Measurements from ENCODE around the gene ESPL1. TPM values are rescaled to one million over a fixed set of nuclear protein-coding genes. Genes with fewer than 3 reads are reported as not detected.

Gene ESPL1
- total RNA-seq, 1 experiment from 2014 or later: 61.4 TPM

- TF ChIP-seq PRDM15 (CRISPR knock-in tag; IDR thresholded peaks at IDR 0.05) (no peak), TEAD4 (CRISPR knock-in tag; IDR thresholded peaks at IDR 0.05) (no peak), NR1H2 (CRISPR knock-in tag; IDR thresholded peaks at IDR 0.05) (no peak), ATF6 (CRISPR knock-in tag; IDR thresholded peaks at IDR 0.05) (no peak), ZNF416 (CRISPR knock-in tag; IDR thresholded peaks at IDR 0.05) (no peak), HMGA2 (CRISPR knock-in tag; IDR thresholded peaks at IDR 0.05) (no peak)
- TF ChIP-seq, protein P1, sequence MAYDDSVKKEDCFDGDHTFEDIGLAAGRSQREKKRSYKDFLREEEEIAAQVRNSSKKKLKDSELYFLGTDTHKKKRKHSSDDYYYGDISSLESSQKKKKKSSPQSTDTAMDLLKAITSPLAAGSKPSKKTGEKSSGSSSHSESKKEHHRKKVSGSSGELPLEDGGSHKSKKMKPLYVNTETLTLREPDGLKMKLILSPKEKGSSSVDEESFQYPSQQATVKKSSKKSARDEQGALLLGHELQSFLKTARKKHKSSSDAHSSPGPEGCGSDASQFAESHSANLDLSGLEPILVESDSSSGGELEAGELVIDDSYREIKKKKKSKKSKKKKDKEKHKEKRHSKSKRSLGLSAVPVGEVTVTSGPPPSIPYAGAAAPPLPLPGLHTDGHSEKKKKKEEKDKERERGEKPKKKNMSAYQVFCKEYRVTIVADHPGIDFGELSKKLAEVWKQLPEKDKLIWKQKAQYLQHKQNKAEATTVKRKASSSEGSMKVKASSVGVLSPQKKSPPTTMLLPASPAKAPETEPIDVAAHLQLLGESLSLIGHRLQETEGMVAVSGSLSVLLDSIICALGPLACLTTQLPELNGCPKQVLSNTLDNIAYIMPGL (CRISPR knock-in tag; IDR thresholded peaks at IDR 0.05): no peak
- TF ChIP-seq, protein P2, sequence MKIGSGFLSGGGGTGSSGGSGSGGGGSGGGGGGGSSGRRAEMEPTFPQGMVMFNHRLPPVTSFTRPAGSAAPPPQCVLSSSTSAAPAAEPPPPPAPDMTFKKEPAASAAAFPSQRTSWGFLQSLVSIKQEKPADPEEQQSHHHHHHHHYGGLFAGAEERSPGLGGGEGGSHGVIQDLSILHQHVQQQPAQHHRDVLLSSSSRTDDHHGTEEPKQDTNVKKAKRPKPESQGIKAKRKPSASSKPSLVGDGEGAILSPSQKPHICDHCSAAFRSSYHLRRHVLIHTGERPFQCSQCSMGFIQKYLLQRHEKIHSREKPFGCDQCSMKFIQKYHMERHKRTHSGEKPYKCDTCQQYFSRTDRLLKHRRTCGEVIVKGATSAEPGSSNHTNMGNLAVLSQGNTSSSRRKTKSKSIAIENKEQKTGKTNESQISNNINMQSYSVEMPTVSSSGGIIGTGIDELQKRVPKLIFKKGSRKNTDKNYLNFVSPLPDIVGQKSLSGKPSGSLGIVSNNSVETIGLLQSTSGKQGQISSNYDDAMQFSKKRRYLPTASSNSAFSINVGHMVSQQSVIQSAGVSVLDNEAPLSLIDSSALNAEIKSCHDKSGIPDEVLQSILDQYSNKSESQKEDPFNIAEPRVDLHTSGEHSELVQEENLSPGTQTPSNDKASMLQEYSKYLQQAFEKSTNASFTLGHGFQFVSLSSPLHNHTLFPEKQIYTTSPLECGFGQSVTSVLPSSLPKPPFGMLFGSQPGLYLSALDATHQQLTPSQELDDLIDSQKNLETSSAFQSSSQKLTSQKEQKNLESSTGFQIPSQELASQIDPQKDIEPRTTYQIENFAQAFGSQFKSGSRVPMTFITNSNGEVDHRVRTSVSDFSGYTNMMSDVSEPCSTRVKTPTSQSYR (CRISPR knock-in tag; IDR thresholded peaks at IDR 0.05): no peak
Measured at GRCh38 chr12:53224897-53225634, 43.0 kb upstream of the ESPL1 start (continued).

- Mint-ChIP-seq H3K27ac (0 out of 2 replicates have a peak overlapping the region, but pooled peaks have one; percentile 17), H3K9me3 (no peaks in the 10 kb centered on the region), H3K27me3 (ENCODE audit: low read depth) (no peaks in the 10 kb centered on the region), H3K4me1 (peaks cover 72% of the 10 kb centered on the region), H3K36me3 (peaks cover 5% of the 10 kb centered on the region), H3K4me3 (peak overlapping the region; percentile 34; the same call in 1 of the 2 replicates)
- POLR2A ChIA-PET: interaction anchor here (1.8 kb wide), 1 partner anchor 10 kb away, joined by 4 read pairs; no protein-coding TSS in a partner anchor
- ATAC-seq: no peak
- CTCF ChIA-PET: interaction anchor here (1.4 to 4.8 kb wide), 9 partner anchors 8 to 146 kb away, joined by 3 to 58 read pairs (median 7); partner anchors contain the start of genes AAAS and SPRYD3
- no peak for DNase-seq (ENCODE audit: low spot score)
- TF ChIP-seq GABPB1 (CRISPR knock-in tag; IDR thresholded peaks at IDR 0.05) (no peak), JAZF1 (CRISPR knock-in tag; IDR thresholded peaks at IDR 0.05) (no peak), ZNF512 (CRISPR knock-in tag; IDR thresholded peaks at IDR 0.05; ENCODE audit: borderline replicate concordance) (no peak), ZNF232 (CRISPR knock-in tag; IDR thresholded peaks at IDR 0.05) (no peak), SMAD4 (CRISPR knock-in tag; IDR thresholded peaks at IDR 0.05) (no peak), TP53 (CRISPR knock-in tag; IDR thresholded peaks at IDR 0.05) (no peak), ZBTB21 (CRISPR knock-in tag; IDR thresholded peaks at IDR 0.05; ENCODE audit: borderline replicate concordance) (no peak), PRRX2 (CRISPR knock-in tag; IDR thresholded peaks at IDR 0.05) (no peak), CREM (CRISPR knock-in tag; IDR thresholded peaks at IDR 0.05) (no peak), ZNF263 (CRISPR knock-in tag; IDR thresholded peaks at IDR 0.05; ENCODE audit: low read depth) (no peak)
- TF ChIP-seq, protein P3, sequence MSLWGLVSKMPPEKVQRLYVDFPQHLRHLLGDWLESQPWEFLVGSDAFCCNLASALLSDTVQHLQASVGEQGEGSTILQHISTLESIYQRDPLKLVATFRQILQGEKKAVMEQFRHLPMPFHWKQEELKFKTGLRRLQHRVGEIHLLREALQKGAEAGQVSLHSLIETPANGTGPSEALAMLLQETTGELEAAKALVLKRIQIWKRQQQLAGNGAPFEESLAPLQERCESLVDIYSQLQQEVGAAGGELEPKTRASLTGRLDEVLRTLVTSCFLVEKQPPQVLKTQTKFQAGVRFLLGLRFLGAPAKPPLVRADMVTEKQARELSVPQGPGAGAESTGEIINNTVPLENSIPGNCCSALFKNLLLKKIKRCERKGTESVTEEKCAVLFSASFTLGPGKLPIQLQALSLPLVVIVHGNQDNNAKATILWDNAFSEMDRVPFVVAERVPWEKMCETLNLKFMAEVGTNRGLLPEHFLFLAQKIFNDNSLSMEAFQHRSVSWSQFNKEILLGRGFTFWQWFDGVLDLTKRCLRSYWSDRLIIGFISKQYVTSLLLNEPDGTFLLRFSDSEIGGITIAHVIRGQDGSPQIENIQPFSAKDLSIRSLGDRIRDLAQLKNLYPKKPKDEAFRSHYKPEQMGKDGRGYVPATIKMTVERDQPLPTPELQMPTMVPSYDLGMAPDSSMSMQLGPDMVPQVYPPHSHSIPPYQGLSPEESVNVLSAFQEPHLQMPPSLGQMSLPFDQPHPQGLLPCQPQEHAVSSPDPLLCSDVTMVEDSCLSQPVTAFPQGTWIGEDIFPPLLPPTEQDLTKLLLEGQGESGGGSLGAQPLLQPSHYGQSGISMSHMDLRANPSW (CRISPR knock-in tag; conservative IDR thresholded peaks at IDR 0.05; ENCODE audit: low read depth): no peak
Measured at GRCh38 chr12:53225635-53226424, 42.3 kb upstream of the ESPL1 start.

Measured in WTC11 (cell line).